ENCODE data around the gene NTSR1. TPM values are rescaled to one million over a fixed set of nuclear protein-coding genes. Genes with fewer than 3 reads are reported as not detected.

The NTSR1 gene
- total and polyA plus RNA-seq, 4 donors, result 0.03 to 0.33 (median 0.08) TPM; not detected in 1

DNA sequence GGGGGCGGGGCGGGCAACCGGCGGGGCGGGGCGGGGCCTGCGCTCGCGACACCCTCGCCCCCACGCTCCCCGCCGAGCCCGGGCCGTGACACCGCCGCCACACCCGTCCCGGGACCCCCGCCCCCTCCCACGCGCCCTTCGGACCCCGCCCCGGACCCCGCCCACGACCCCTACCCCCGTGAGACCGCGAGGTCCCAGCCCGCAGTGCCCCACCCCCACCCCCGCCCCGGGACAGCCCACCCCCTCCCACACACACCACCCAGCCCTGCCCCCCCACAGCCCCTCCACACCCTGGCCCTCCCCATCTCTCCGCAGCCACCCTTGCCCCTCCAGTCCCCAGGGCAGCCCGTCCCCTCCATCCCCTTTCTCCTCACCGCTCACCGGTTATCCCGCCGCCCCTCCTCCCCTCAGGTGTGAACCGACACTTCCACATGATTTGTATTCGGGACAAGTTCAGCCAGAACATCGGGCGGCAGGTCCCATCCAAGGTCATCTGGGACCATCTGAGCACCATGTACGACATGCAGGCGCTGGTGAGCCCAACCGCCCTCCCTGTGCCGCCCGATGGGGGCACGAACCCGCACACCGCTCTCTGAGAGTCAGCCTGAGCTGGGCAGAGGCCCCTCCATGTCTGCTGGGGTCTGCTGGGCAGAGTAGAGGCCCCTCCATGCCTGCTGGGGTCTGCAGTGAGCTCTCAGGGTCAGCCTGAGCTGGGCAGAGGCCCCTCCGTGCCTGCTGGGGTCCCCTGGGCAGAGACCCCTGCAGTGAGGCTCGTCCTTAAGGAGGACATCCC lies 88.3 kb downstream of the NTSR1 start (continued):
- TF ChIP-seq, protein P1, sequence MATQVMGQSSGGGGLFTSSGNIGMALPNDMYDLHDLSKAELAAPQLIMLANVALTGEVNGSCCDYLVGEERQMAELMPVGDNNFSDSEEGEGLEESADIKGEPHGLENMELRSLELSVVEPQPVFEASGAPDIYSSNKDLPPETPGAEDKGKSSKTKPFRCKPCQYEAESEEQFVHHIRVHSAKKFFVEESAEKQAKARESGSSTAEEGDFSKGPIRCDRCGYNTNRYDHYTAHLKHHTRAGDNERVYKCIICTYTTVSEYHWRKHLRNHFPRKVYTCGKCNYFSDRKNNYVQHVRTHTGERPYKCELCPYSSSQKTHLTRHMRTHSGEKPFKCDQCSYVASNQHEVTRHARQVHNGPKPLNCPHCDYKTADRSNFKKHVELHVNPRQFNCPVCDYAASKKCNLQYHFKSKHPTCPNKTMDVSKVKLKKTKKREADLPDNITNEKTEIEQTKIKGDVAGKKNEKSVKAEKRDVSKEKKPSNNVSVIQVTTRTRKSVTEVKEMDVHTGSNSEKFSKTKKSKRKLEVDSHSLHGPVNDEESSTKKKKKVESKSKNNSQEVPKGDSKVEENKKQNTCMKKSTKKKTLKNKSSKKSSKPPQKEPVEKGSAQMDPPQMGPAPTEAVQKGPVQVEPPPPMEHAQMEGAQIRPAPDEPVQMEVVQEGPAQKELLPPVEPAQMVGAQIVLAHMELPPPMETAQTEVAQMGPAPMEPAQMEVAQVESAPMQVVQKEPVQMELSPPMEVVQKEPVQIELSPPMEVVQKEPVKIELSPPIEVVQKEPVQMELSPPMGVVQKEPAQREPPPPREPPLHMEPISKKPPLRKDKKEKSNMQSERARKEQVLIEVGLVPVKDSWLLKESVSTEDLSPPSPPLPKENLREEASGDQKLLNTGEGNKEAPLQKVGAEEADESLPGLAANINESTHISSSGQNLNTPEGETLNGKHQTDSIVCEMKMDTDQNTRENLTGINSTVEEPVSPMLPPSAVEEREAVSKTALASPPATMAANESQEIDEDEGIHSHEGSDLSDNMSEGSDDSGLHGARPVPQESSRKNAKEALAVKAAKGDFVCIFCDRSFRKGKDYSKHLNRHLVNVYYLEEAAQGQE (IDR thresholded peaks at IDR 0.05), result no peak
- TF ChIP-seq TAF1 (conservative IDR thresholded peaks at IDR 0.05) (no peak), YY1 (IDR thresholded peaks at IDR 0.05) (no peak), FOXA2 (IDR thresholded peaks at IDR 0.05) (no peak)

DNA sequence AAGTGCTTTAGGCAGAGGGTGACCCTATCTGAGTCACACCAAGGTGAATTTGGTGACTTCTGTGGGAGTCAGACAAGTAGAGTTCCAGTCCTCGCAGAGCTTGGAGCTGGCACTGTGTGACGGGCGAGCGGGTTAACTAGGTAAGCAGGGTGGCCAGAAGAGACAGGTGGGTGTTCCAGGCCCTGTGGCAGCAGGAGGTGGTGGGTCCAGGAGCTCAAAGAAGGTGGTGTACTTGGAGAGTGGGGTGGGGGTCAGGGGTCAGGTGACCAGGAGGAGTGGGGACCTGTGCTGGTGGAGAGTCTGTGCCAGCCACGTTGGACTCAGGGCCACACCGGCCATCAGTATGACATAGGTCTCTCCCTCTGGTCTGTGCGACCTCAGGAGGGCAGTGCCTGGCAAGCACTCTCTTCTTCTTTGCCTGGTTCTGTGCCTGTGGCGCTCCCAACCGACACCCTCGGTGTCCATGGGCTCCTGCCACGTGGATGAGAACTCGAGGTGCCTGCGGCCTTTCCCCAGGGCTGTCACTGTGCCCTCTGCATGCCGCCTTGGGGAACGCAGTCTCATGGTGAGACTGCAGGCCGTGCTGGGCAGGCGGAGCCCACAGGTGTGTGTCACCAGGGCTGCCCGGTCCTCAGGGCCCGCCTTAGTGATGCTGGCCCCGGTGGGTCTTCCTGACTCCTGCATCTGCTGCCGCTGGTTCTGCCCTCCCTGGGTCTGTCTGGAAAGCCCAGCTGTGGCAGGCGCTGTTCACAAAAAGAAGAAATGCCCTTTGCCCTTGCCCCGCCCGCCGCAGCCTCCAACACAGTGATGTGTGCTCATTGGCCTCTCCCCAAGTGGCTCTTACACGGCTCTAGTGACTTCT lies 89.3 kb downstream of the NTSR1 start:
- Histone ChIP-seq H3K36me3 (ENCODE audit: control insufficient read depth in 4 of 4, insufficient read depth in 3 of 4, low read depth in 1 of 4, low read length in 3 of 4) (peaks cover 0 to 15% (median 10%) of the 10 kb centered on the region in 4 donors), H3K27me3 (ENCODE audit: control insufficient read depth in 4 of 4, insufficient read depth in 4 of 4, low read length in 3 of 4) (no peaks in the 10 kb centered on the region), H3K4me1 (ENCODE audit: control insufficient read depth in 4 of 4, insufficient read depth in 4 of 4, low read length in 3 of 4) (peaks cover 13 to 50% (median 30%) of the 10 kb centered on the region in 4 donors), H3K27ac (ENCODE audit: low read depth in 1 of 2, low read length in 2 of 2) (peak overlapping the region; percentile 54 to 72), H3K9me3 (ENCODE audit: control insufficient read depth in 4 of 4, low read length in 3 of 4) (no peaks in the 10 kb centered on the region), H3K9ac (ENCODE audit: low read depth in 1 of 2, low read length in 2 of 2) (peak overlapping the region in 1 of 2 donors; percentile 45), H3K4me3 (ENCODE audit: low read depth in 1 of 3, low read length in 3 of 3) (no peak overlapping the region)
- TF ChIP-seq NR2F2 (IDR thresholded peaks at IDR 0.05) (peak; percentile 22), FOXA1 (IDR thresholded peaks at IDR 0.05) (no peak), SP1 (IDR thresholded peaks at IDR 0.05) (peak; percentile 82), RXRA (IDR thresholded peaks at IDR 0.05) (peak; percentile 32 to 41), EGR1 (IDR thresholded peaks at IDR 0.05; ENCODE audit: low read depth in 2 of 2) (no peak), JUND (IDR thresholded peaks at IDR 0.05) (no peak), YY1 (IDR thresholded peaks at IDR 0.05) (no peak), RAD21 (IDR thresholded peaks at IDR 0.05) (no peak), TAF1 (conservative IDR thresholded peaks at IDR 0.05) (no peak), HNF4G (IDR thresholded peaks at IDR 0.05) (peak; percentile 69), HNF4A (conservative IDR thresholded peaks at IDR 0.05) (peak; percentile 81 to 82)
- TF ChIP-seq, protein P2, sequence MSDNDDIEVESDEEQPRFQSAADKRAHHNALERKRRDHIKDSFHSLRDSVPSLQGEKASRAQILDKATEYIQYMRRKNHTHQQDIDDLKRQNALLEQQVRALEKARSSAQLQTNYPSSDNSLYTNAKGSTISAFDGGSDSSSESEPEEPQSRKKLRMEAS (IDR thresholded peaks at IDR 0.05), result peak; percentile 47
- TF ChIP-seq, protein P3, sequence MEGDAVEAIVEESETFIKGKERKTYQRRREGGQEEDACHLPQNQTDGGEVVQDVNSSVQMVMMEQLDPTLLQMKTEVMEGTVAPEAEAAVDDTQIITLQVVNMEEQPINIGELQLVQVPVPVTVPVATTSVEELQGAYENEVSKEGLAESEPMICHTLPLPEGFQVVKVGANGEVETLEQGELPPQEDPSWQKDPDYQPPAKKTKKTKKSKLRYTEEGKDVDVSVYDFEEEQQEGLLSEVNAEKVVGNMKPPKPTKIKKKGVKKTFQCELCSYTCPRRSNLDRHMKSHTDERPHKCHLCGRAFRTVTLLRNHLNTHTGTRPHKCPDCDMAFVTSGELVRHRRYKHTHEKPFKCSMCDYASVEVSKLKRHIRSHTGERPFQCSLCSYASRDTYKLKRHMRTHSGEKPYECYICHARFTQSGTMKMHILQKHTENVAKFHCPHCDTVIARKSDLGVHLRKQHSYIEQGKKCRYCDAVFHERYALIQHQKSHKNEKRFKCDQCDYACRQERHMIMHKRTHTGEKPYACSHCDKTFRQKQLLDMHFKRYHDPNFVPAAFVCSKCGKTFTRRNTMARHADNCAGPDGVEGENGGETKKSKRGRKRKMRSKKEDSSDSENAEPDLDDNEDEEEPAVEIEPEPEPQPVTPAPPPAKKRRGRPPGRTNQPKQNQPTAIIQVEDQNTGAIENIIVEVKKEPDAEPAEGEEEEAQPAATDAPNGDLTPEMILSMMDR (IDR thresholded peaks at IDR 0.05; ENCODE audit: low read depth, low read length, missing input control), result no peak
- TF ChIP-seq, protein P1 (IDR thresholded peaks at IDR 0.05), result peak; percentile 48
- WGBS, result 41% methylated on average over 26 of the region's 26 CpGs
- no peak for DNase-seq (ENCODE audit: low spot score)
